Subcutaneous abdominal adipose tissue (tissue), 5 donors: ENCODE results near the gene C3orf70.

Experiments used
- H3K27ac ChIP-seq: one replicate; pipeline ENCODE4 v1.7.0; 2013; ENCODE audit warnings: low read depth, mild to moderate bottlenecking, inconsistent platforms, low read length, moderate library complexity
- H3K27me3 ChIP-seq, 5 donors: one replicate each; pipeline ENCODE4 v1.7.0; 2013; ENCODE audit warnings: low read length in 5 of 5, inconsistent platforms in 1 of 5; ENCODE audit not compliant: control insufficient read depth in 5 of 5, insufficient read depth in 4 of 5
- H3K36me3 ChIP-seq, 5 donors: one replicate each; pipeline ENCODE4 v1.7.0; 2013; ENCODE audit warnings: low read length in 5 of 5; ENCODE audit not compliant: control insufficient read depth in 5 of 5, insufficient read depth in 5 of 5
- H3K4me1 ChIP-seq, 5 donors: one replicate each; pipeline ENCODE4 v1.7.0; 2013; ENCODE audit warnings: low read length in 5 of 5, mild to moderate bottlenecking in 3 of 5, moderate library complexity in 1 of 5; ENCODE audit not compliant: control insufficient read depth in 5 of 5, insufficient read depth in 5 of 5
- H3K4me3 ChIP-seq, 5 donors: one replicate each; pipeline ENCODE4 v1.7.0; 2013; ENCODE audit warnings: low read length in 5 of 5, low read depth in 1 of 5
- H3K9ac ChIP-seq, 5 donors: one replicate each; pipeline ENCODE4 v1.7.0; 2013; ENCODE audit warnings: low read length in 5 of 5, mild to moderate bottlenecking in 4 of 5, moderate library complexity in 3 of 5
- H3K9me3 ChIP-seq, 5 donors: one replicate each; pipeline ENCODE4 v1.7.0; 2013; ENCODE audit warnings: low read length in 5 of 5; ENCODE audit not compliant: control insufficient read depth in 5 of 5
- donor health status: healthy.
- donor health status: healthy.
- donor health status: healthy.
- donor health status: healthy.
- donor health status: healthy.

Gene C3orf70

DNA sequence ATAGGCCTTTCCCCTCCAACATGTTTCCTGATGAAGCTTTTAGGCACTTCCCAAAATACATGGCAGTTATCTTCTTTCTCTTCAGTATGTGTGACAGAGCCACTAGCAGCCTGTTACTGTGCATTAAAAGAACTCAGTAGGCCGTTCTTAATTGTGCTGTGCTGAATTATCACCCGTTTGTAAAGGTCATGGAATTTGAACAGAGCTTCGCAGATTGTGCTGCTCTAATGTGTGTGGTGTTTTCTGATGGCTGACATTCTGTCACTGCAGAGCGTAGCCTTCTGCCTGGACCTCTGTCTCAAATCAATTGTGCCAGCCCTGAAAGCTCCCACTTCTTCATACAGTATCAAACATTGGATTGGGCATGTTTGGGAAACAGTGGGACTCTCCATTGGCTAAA is 111.3 kb downstream of the C3orf70 start:
- Histone ChIP-seq H3K27me3 (no peaks in the 10 kb centered on the region), H3K9ac (no peak overlapping the region), H3K4me1 (peaks cover 0 to 20% (median 13%) of the 10 kb centered on the region in 5 donors), H3K9me3 (peaks cover 0 to 2% (median 0%) of the 10 kb centered on the region in 5 donors), H3K27ac (no peak overlapping the region), H3K36me3 (no peaks in the 10 kb centered on the region), H3K4me3 (no peak overlapping the region)

DNA sequence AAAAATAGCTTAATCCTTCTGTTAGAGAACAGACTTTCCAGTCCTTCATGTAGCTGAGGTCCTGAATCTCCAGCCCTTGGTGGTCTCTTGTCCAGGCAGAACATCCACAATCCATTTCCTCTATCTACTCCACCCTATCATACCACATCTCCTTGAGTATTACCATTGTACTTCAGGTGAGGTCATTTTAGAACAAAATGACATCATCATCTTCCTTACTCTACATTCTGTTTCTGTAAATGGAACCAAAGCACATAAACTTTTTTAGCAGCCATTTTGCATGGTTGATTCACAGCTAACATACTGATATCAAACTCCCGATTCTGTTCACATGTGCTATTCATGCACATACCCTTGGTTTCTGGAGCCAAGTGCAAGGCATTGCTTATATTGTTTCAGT is 112.4 kb downstream of the C3orf70 start:
- Histone ChIP-seq H3K9me3 (peaks cover 0 to 2% (median 0%) of the 10 kb centered on the region in 5 donors), H3K4me3 (no peak overlapping the region), H3K27me3 (no peaks in the 10 kb centered on the region), H3K9ac (no peak overlapping the region), H3K27ac (no peak overlapping the region), H3K36me3 (no peaks in the 10 kb centered on the region), H3K4me1 (peaks cover 0 to 9% (median 6%) of the 10 kb centered on the region in 5 donors)

DNA sequence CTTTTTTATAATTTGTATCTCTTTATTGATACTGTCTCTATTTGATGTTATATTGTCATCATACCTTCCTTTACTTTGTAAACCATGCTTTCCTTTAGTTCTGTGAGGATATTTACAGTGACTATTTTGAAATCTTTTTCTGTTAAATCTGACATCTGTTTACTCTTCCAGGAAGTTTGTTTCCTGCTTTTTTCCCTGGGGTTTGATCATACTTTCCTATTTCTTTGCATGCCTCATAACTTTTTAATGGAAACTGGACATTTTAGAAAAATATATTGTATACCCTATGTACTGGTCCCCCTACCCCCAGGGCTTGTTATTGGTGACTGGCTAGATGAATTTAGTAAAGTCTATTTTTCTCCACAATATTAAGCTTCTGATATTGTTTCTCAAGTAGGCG is 115.1 kb downstream of the C3orf70 start:
- H3K4me3 ChIP-seq: no peak overlapping the region
- H3K9ac ChIP-seq: no peak overlapping the region
- H3K27me3 ChIP-seq: no peaks in the 10 kb centered on the region
- H3K36me3 ChIP-seq: peaks cover 0 to 8% (median 0%) of the 10 kb centered on the region in 5 donors
- H3K4me1 ChIP-seq: no peaks in the 10 kb centered on the region
- no peak overlapping the region for H3K27ac ChIP-seq
- H3K9me3 ChIP-seq: peaks cover 0 to 2% (median 0%) of the 10 kb centered on the region in 5 donors

DNA sequence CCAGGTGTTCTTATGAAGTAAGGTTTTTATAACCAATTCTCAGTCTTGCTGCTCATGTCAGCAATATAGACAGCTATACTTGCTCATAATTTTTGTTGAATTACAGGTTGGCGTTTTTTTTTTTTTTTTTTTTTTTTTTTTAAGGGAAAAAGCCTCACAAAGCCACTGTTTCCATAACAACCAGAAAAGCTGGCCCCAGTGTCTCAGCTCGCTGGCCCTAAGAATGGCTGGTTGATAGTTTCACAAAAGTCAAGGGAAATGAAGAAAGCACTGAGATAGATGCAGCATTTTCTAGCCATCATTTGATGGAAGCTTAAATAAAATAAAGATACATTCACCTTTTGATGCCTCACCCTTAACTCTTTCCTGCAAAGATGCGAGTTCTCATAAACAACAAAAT is 121.9 kb downstream of the C3orf70 start:
- Histone ChIP-seq H3K4me3 (no peak overlapping the region), H3K27ac (no peak overlapping the region), H3K27me3 (no peaks in the 10 kb centered on the region), H3K9ac (no peak overlapping the region), H3K9me3 (no peaks in the 10 kb centered on the region), H3K4me1 (no peaks in the 10 kb centered on the region), H3K36me3 (peaks cover 4 to 26% (median 13%) of the 10 kb centered on the region in 5 donors)

DNA sequence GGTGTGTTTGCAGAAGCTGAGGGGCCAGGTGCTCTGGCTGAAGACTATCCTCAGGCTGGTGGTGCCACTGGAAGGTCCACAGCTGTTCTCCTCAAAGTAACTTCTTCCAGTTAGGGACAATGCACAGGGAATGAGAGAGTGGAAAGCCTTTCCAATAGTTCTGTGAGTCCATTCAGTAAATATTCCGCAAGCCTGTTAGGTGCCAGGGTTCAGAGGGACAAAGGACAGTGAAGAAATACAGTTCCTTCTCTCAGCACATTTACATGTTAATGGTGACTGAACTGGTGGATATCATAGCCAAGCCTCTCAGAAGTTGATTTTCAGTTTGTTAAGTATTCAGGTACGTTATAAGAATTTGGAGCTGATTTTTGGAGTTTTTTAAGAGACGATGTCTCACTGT is 122.5 kb downstream of the C3orf70 start:
- Histone ChIP-seq H3K4me3 (no peak overlapping the region), H3K27ac (no peak overlapping the region), H3K27me3 (no peaks in the 10 kb centered on the region), H3K9me3 (no peaks in the 10 kb centered on the region), H3K36me3 (peaks cover 4 to 32% (median 13%) of the 10 kb centered on the region in 5 donors), H3K9ac (no peak overlapping the region), H3K4me1 (no peaks in the 10 kb centered on the region)

DNA sequence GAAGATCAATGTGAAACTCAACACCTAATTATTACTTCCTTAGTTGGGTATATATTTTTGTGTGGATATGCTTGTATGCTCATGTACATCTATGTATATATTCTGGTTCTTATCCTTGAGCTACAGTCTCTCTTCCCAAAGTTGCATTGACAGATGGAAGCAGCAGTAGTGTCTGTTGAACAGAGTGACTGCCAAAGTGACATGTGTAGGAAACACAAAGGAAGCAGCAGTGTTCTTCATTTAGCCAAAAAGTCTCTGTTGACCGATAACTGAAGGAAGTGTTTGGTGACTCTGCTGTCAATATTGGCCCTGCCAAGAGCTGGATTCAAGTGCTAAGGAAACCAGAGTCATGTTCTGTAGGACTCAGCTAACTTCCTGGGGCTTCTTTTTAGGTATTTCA is 123.8 kb downstream of the C3orf70 start:
- Histone ChIP-seq H3K27me3 (no peaks in the 10 kb centered on the region), H3K27ac (no peak overlapping the region), H3K4me3 (no peak overlapping the region), H3K4me1 (no peaks in the 10 kb centered on the region), H3K36me3 (peaks cover 4 to 40% (median 19%) of the 10 kb centered on the region in 5 donors), H3K9me3 (no peaks in the 10 kb centered on the region), H3K9ac (no peak overlapping the region)

DNA sequence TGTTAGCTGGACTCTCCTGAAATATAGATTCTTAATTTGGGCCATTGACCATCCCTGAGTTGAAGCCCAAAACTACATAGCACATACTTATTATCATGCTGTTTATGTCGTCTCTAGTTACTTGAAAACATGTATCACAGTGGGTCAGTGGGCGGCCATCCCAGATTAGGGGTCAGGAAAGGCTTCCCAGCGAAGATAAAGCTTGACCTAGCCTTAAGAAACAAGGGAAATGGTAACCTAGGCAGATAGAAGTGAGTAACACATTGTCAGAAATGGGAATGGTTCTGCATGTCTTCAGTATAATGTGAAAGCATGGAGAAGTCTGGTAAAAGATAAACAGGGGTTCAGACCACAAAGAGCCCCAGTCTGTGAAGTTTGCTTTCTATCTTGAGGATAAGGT is 124.7 kb downstream of the C3orf70 start:
- no peak overlapping the region for H3K4me3 ChIP-seq
- no peaks in the 10 kb centered on the region for H3K27me3 ChIP-seq
- no peaks in the 10 kb centered on the region for H3K4me1 ChIP-seq
- H3K9ac ChIP-seq: no peak overlapping the region
- no peaks in the 10 kb centered on the region for H3K9me3 ChIP-seq
- H3K27ac ChIP-seq: no peak overlapping the region
- peaks cover 4 to 40% (median 19%) of the 10 kb centered on the region in 5 donors for H3K36me3 ChIP-seq
